HG02973 (cell line): ENCODE measurements around the gene HERC3.

Experiments
- ATAC-seq: cut with Tn5 transposase; IDR thresholded peaks from one replicate; pipeline ENCODE4 v1.9.1; 2021; ENCODE audit warnings: moderate library complexity; ENCODE audit not compliant: unreplicated experiment

HERC3 gene

GRCh38 chr4:88659055-88659889, 67.0 kb downstream of the HERC3 start:
- peak; percentile 87 for ATAC-seq

DNA sequence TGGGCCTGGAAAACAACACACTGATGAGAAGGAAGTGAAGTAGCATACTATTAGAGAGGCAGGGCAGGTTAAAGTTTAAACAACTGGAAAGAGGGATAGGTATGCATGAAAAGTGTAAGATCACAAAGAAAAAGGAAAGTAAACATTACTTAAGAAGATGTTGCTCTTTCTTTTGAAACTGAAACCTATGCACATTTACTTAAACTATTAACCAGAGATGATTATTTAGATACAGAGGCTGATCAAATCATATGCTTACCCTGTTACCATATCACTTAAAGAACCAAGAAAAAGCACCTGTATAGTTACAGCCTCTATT, 67.6 kb downstream of the HERC3 start:
- ATAC-seq: no peak

GRCh38 chr4:88660446-88661294, 68.4 kb downstream of the HERC3 start:
- no peak for ATAC-seq

- ATAC-seq: no peak
Measured at GRCh38 chr4:88661739-88662138, 69.5 kb downstream of the HERC3 start.

- peak; percentile 70 for ATAC-seq
Measured at GRCh38 chr4:88672987-88673386, 80.7 kb downstream of the HERC3 start.

GRCh38 chr4:88673886-88674285, 81.6 kb downstream of the HERC3 start:
- no peak for ATAC-seq

DNA sequence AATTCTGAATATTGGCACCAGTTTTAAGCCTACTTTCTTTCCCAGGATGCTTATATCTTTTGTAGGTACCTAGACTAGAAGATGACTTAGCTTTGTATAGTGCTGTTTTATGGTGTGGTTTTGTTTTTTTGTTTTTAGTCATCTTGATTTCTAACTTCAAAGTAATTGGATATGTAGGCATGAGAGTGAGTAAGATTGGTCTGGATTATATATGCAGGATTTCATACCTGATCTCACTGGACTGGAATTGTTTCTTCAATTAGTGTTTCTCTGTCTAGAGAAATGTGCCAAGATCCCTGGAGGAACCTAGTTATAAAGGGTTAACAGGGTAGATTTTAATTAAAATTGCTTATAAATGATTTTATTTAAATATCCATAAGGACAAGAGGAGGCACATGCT, 82.3 kb downstream of the HERC3 start:
- ATAC-seq: no peak

GRCh38 chr4:88674979-88675378, 82.7 kb downstream of the HERC3 start:
- no peak for ATAC-seq

DNA sequence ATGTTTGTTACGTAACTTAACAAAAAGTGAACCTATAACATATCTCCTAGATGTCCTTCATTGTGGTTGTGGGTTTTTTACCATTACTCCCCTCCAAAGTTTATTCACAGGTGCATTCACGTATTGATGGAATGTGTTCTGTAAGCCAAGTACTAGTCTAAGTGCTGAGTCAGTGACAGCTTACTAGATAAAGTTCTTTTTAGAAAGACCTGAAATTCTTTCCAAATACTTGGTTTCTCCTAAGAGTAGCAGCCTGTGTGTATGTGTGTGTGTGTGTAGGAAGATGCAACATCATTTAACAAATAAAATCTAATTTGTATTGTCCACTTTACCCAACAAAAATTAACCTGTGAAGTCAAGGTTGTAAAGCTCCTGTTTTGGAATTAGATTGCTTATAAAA, 83.3 kb downstream of the HERC3 start:
- ATAC-seq: no peak

DNA sequence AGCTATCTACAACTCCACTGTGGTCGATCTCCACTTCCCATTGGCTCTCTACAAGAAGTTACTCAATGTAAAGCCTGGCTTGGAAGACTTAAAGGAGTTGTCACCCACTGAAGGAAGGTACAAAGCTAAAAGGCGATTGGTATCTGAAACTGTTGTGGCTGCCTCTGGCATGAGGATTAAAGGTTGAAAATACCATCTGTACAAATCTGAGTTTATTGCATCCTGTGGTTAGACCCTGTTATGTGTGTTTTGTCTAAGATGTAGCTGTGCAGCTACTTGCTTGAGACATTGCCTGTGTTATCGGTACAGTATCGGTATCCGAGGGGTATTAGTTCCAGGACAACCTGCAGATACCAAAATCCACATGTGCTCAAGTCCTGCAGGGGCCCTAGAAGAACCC, 88.9 kb downstream of the HERC3 start:
- no peak for ATAC-seq

DNA sequence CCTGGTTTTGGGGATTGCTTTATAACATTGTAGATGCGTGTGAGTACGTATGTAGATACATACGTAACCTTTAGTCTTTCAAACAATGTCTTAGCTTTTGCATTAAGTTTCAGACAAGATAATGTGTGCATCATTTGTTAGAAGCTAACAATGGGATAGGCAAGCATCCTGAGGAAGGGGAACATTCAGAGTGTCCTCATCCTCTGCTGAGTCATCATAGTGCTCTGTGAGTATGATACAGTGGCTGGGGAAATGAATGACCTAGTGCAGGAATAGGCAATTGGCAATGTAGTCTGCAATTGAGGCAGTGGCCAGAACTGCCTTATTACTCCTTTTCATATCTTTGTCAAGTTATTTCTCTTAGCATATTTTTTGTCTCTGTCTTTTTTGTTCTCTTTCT, 98.1 kb downstream of the HERC3 start:
- ATAC-seq: no peak

DNA sequence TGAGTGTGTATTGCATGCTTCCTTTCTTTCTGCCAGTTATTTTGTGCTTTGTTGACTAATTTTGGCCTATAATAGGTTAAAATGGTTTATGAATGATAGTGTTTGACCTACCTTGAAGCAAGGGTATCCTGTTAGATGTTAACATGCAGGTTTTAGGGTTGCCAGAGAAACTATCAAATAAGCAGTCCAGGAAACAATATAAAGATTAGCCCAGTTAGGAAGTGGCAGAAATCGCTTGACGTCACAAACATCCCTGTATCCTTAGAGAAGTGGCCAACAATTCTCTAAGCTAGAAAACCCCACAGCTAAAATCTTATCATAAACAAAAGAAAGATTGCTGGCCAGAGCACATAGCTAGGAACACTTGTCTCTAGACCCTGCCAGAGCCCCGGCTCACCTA, 101.5 kb downstream of the HERC3 start:
- ATAC-seq: no peak

GRCh38 chr4:88696630-88697029, 104.3 kb downstream of the HERC3 start:
- no peak for ATAC-seq

DNA sequence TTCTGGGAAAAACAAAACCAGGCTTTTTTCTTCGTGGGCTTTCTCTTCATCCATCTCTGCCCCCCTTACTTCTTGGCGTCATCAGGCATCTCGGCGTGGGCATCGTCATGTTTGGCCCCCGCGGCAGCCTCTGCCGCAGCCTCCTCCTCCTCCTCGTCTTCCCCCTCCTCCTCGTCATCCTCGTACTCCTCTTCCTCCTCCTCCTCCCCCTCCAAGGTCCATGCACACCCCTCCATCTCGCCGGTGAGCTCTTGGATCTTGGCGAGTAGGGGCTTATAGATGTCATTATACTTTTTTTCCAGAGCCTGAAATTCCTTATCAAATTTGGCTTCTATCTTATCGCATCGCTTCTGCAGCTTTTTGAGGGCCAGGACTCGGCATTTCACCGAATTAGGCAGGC, 104.9 kb downstream of the HERC3 start:
- ATAC-seq: no peak

DNA sequence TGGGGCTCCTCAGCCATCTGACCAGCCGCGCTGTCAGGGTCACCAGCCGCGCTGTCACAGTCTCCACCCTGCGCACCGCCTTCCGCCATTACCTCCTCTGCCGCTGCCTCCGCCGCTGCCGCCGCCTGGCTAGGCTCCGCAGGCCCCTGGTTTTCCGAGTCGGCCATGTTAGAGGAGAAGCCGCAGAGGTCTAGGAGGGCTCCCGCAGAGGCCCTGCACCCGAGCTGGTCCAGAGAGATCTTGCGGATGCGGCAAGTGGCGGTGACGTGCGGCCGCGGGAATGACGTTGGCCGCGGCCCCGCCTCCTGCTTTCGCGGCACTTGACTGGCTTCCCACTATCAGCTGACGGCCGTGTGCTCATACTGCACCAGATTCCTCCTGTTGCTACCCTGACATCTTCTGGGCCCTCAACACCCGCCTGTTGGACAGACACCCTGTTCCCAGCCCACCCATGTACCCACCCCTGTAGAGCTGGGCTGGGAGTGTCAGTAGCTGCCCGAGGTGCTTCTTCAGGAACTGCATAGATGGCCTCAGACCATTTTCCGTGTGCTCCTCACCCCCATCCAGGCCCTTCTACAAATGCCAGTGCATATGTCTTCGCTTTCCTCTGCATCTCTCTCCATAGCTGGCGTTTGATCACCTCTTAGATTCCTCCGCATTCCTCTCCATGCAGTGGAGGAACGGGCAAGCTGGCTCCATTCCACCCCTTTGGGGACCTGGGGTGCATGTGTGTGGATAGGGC, 105.5 kb downstream of the HERC3 start, which contains the start of gene NAP1L5:
TSS of gene NAP1L5 (minus strand) at position 242 of the 742 bp plus-strand sequence. CDS start at position 167, 75 bp downstream.
- ATAC-seq: peak; percentile 98

- ATAC-seq: no peak
Measured at GRCh38 chr4:88698519-88698918, 106.2 kb downstream of the HERC3 start.

GRCh38 chr4:88702782-88703181, 110.5 kb downstream of the HERC3 start:
- ATAC-seq: no peak

DNA sequence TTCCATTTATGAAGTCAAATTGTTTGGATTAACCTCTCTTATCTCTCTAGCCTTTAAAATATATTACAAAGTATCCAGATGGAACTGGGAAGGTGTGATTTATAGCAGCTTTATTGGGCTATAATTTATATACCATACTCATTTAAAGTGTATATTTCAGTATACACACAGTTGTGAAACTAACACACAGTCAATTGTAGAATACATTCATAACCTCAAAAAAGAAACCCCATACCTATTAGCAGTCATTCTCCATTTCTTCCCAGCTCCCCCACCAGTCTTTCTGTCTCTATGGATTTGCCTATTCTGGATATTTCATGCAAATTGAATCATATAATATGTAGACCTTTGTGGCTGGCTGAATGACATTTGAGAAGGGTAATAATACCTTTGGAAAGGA, 112.9 kb downstream of the HERC3 start:
- ATAC-seq: no peak

GRCh38 chr4:88705805-88706492, 113.7 kb downstream of the HERC3 start:
- no peak for ATAC-seq

- ATAC-seq: no peak
Measured at GRCh38 chr4:88706574-88706973, 114.3 kb downstream of the HERC3 start.

DNA sequence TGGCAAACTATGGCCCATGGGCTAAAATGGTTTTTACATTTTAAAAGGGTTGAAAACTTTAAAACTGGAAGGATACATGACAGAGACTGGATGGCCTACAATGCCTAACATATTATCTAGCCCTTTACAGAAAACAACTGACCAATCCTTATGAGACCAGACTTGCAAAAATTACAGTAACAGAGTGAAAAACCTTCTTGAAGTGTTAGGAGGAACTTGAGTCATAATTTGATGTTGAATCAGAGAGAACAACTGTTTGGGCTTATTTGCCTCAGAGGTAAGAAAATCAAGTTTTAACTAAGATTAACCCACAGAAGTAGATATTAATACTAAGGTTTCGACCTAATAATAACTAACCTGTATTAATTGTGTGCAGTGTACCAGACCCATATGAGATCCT, 117.7 kb downstream of the HERC3 start:
- ATAC-seq: no peak
